ENCODE results near the gene SRRM4. TPM values are rescaled to one million over a fixed set of nuclear protein-coding genes. Genes with fewer than 3 reads are reported as not detected.

Gene SRRM4
- total and polyA plus RNA-seq, 10 of the 15 experiments (the other 5 are each of a cell fraction or from before 2014, with no cell fraction given) = under 0.01 to 0.01 TPM; not detected in 8

- H3K9me3 ChIP-seq (replicated peaks; ENCODE audit: control insufficient read depth, insufficient read depth, low read length) = no peaks in the 10 kb centered on the region
- no peaks in the 10 kb centered on the region for H3K4me1 ChIP-seq (ENCODE audit: control insufficient read depth, insufficient read depth, low read length)
- no peak for TF ChIP-seq HDAC2 (IDR thresholded peaks at IDR 0.05)
- H2AFZ ChIP-seq (ENCODE audit: control insufficient read depth, low read depth, low read length) = no peak overlapping the region
- intact Hi-C loops (cut with micrococcal nuclease; ENCODE audit: unreplicated experiment) (no loop called here), in situ Hi-C loops (cut with MboI) (no loop called here)
- no peak for DNase-seq (ENCODE audit: low read depth, low spot score)
- WGBS (ENCODE audit: insufficient coverage, insufficient replicate concordance, low lambda C conversion rate, missing lambda C conversion rate) = 2% methylated on average over 7 of the region's 7 CpGs
- ChIA-PET SMC1A (ENCODE audit: uncharacterized antibody, unreplicated experiment) (no interaction called here), CTCF (no interaction called here), RAD21 (ENCODE audit: unreplicated experiment) (no interaction called here), POLR2A (no interaction called here)
- no peaks in the 10 kb centered on the region for H3K79me2 ChIP-seq (ENCODE audit: control insufficient read depth, insufficient read depth, low read length)
- FAIRE-seq = no peak
- H3K4me3 ChIP-seq = no peak overlapping the region
- no peak overlapping the region for H3K27ac ChIP-seq (ENCODE audit: control insufficient read depth, insufficient read depth)
- H4K20me1 ChIP-seq (ENCODE audit: control insufficient read depth, insufficient read depth) = no peaks in the 10 kb centered on the region
- ATAC-seq = no peak
- no peaks in the 10 kb centered on the region for H3K27me3 ChIP-seq (replicated peaks in 1 of 2; ENCODE audit: control insufficient read depth in 2 of 2, insufficient read depth in 2 of 2, low read length in 1 of 2)
- H3K36me3 ChIP-seq (ENCODE audit: control insufficient read depth in 2 of 2, insufficient read depth in 2 of 2, low read length in 1 of 2) = no peaks in the 10 kb centered on the region
- no TSS peak for BruUV-seq (replicated peaks)
- no peak overlapping the region for H3K9ac ChIP-seq (ENCODE audit: control insufficient read depth, insufficient read depth, low read length)
- H3K4me2 ChIP-seq (ENCODE audit: control insufficient read depth, insufficient read depth) = no peak overlapping the region
These were observed 177.1 kb downstream of the SRRM4 start for GRCh38 chr12:119158402-119158801.

GRCh38 chr12:119159844-119160243 lies 178.5 kb downstream of the SRRM4 start:
- Histone ChIP-seq H3K27ac (ENCODE audit: control insufficient read depth, insufficient read depth) (no peak overlapping the region), H3K4me1 (ENCODE audit: control insufficient read depth, insufficient read depth, low read length) (no peaks in the 10 kb centered on the region), H2AFZ (ENCODE audit: control insufficient read depth, low read depth, low read length) (no peak overlapping the region), H3K4me3 (no peak overlapping the region), H3K27me3 (replicated peaks in 1 of 2; ENCODE audit: control insufficient read depth in 2 of 2, insufficient read depth in 2 of 2, low read length in 1 of 2) (no peaks in the 10 kb centered on the region; a peak in 1 of 4 replicates), H4K20me1 (ENCODE audit: control insufficient read depth, insufficient read depth) (no peaks in the 10 kb centered on the region), H3K9me3 (replicated peaks; ENCODE audit: control insufficient read depth, insufficient read depth, low read length) (no peaks in the 10 kb centered on the region), H3K79me2 (ENCODE audit: control insufficient read depth, insufficient read depth, low read length) (no peaks in the 10 kb centered on the region), H3K9ac (ENCODE audit: control insufficient read depth, insufficient read depth, low read length) (no peak overlapping the region), H3K36me3 (ENCODE audit: control insufficient read depth in 2 of 2, insufficient read depth in 2 of 2, low read length in 1 of 2) (no peaks in the 10 kb centered on the region), H3K4me2 (ENCODE audit: control insufficient read depth, insufficient read depth) (no peak overlapping the region)
- DNase-seq (ENCODE audit: low read depth, low spot score) (no peak), ATAC-seq (no peak), FAIRE-seq (no peak)
- ChIA-PET RAD21 (ENCODE audit: unreplicated experiment) (no interaction called here), SMC1A (ENCODE audit: uncharacterized antibody, unreplicated experiment) (no interaction called here), CTCF (no interaction called here), POLR2A (no interaction called here)
- TF ChIP-seq SIN3A (IDR thresholded peaks at IDR 0.05; ENCODE audit: low read depth, low read length) (no peak), BRCA1 (IDR thresholded peaks at IDR 0.05; ENCODE audit: low read depth, low read length) (no peak), CBFB (IDR thresholded peaks at IDR 0.05; ENCODE audit: low read depth) (no peak), FOXM1 (IDR thresholded peaks at IDR 0.05; ENCODE audit: low read depth, low read length) (no peak), SMAD5 (IDR thresholded peaks at IDR 0.05; ENCODE audit: low read depth) (no peak), ZNF207 (IDR thresholded peaks at IDR 0.05; ENCODE audit: borderline replicate concordance) (no peak), HCFC1 (IDR thresholded peaks at IDR 0.05; ENCODE audit: low read length) (no peak), HDAC2 (IDR thresholded peaks at IDR 0.05) (no peak), TAF1 (IDR thresholded peaks at IDR 0.05; ENCODE audit: borderline replicate concordance, low read depth, low read length) (no peak)
- in situ Hi-C loops (cut with MboI) = no loop called here
- BruUV-seq (replicated peaks) = no TSS peak
- intact Hi-C loops (cut with micrococcal nuclease; ENCODE audit: unreplicated experiment) = no loop called here
- WGBS (ENCODE audit: insufficient coverage, insufficient replicate concordance, low lambda C conversion rate, missing lambda C conversion rate) = 5% methylated on average over 2 of the region's 2 CpGs
